Neutrophil (primary cell): ENCODE results near the gene DISP2.
A peak's percentile ranks its signal among the peaks of the same experiment; 100 is the strongest.

ENCODE experiments used
- H3K27ac ChIP-seq: fragments of 200-600 bp; sonication (generic); 2 replicates; pipeline ENCODE4 v1.5.1; 2016; ENCODE audit warnings: mild to moderate bottlenecking, moderate library complexity
- H3K27me3 ChIP-seq: fragments of 200-600 bp; sonication (generic); 2 replicates; pipeline ENCODE4 v1.6.0; 2016; ENCODE audit warnings: mild to moderate bottlenecking
- H3K36me3 ChIP-seq: fragments of 200-600 bp; sonication (generic); 2 replicates; pipeline ENCODE4 v1.5.1; 2017
- H3K4me1 ChIP-seq, 2 experiments: fragments of 200-600 bp in 1 of 2; sonication (generic) in 1 of 2; 1 replicate in 1 of 2; 2 replicates in 1 of 2; pipeline versions ENCODE4 v1.5.1 to v1.6.1; 2013 to 2016; ENCODE audit warnings: low read depth in 1 of 2, low read length in 1 of 2, mild to moderate bottlenecking in 1 of 2, moderate library complexity in 1 of 2; ENCODE audit not compliant: control insufficient read depth in 1 of 2, insufficient read depth in 1 of 2
- H3K4me3 ChIP-seq, 2 experiments: fragments of 200-600 bp in 1 of 2; sonication (generic) in 1 of 2; 1 replicate in 1 of 2; 2 replicates in 1 of 2; pipeline ENCODE4 v1.5.1; 2013 to 2016; ENCODE audit warnings: low read depth in 1 of 2, low read length in 1 of 2, mild to moderate bottlenecking in 1 of 2, moderate library complexity in 1 of 2
- H3K9me3 ChIP-seq: fragments of 200-600 bp; sonication (generic); 2 replicates; pipeline ENCODE4 v1.5.1; 2016
- CTCF ChIP-seq: fragments of 200-600 bp; sonication (generic); IDR thresholded peaks from 2 replicates; pipeline ENCODE4 v1.5.1; 2016; ENCODE audit warnings: antibody characterized with exemption

The DISP2 gene

GRCh38 chr15:40338041-40338657, 19.9 kb upstream of the DISP2 start:
- Histone ChIP-seq H3K36me3 (no peaks in the 10 kb centered on the region), H3K4me1 (peaks cover 39 to 58% of the 10 kb centered on the region in 2 experiments), H3K27ac (no peak overlapping the region), H3K4me3 (no peak overlapping the region), H3K9me3 (no peaks in the 10 kb centered on the region), H3K27me3 (no peaks in the 10 kb centered on the region)
- TF ChIP-seq CTCF: peak; percentile 92

GRCh38 chr15:40338921-40339620, 18.9 kb upstream of the DISP2 start:
- Histone ChIP-seq H3K27ac (no peak overlapping the region), H3K36me3 (no peaks in the 10 kb centered on the region), H3K27me3 (no peaks in the 10 kb centered on the region), H3K4me1 (peaks cover 30 to 49% of the 10 kb centered on the region in 2 experiments), H3K9me3 (no peaks in the 10 kb centered on the region), H3K4me3 (no peak overlapping the region)
- no peak for TF ChIP-seq CTCF

- H3K27me3 ChIP-seq: no peaks in the 10 kb centered on the region
- peaks cover 25 to 46% of the 10 kb centered on the region in 2 experiments for H3K4me1 ChIP-seq
- no peaks in the 10 kb centered on the region for H3K9me3 ChIP-seq
- no peak overlapping the region for H3K27ac ChIP-seq
- no peak overlapping the region for H3K4me3 ChIP-seq
- H3K36me3 ChIP-seq: no peaks in the 10 kb centered on the region
- TF ChIP-seq CTCF: no peak
Measured at GRCh38 chr15:40339621-40339945, 18.4 kb upstream of the DISP2 start.

GRCh38 chr15:40340038-40340739, 17.8 kb upstream of the DISP2 start:
- Histone ChIP-seq H3K27ac (no peak overlapping the region), H3K9me3 (no peaks in the 10 kb centered on the region), H3K4me1 (peaks cover 19 to 44% of the 10 kb centered on the region in 2 experiments)

More at GRCh38 chr15:40340038-40340739, 17.8 kb upstream of the DISP2 start:
- Histone ChIP-seq H3K36me3 (no peaks in the 10 kb centered on the region), H3K4me3 (no peak overlapping the region), H3K27me3 (no peaks in the 10 kb centered on the region)
- TF ChIP-seq CTCF: no peak
